HG03354 (cell line): ENCODE data around the gene PRDM5.

Experiments
- ATAC-seq: cut with Tn5 transposase; IDR thresholded peaks from one replicate; pipeline ENCODE4 v1.9.1; 2021; ENCODE audit warnings: mild to moderate bottlenecking; ENCODE audit not compliant: unreplicated experiment, poor library complexity, severe bottlenecking

Gene PRDM5

DNA sequence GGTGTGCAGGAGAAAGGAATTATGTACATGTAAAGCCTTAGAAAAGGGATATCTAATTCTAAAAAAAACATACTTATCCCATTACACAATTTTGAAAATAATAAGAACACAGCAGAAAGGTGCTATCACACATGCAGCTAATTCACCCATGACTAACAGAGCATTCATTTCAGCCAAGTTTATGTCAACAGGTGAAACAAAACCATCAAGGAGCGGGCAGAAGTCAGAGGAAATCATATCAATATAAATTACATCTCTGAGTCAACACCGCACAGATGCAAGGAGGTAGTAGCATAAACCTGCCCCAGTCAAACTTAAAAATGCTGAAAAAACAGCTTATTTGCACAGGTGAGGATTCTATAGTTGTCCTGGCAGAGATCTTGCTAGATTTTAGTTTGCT lies 197.9 kb downstream of the PRDM5 start:
- ATAC-seq, result no peak

DNA sequence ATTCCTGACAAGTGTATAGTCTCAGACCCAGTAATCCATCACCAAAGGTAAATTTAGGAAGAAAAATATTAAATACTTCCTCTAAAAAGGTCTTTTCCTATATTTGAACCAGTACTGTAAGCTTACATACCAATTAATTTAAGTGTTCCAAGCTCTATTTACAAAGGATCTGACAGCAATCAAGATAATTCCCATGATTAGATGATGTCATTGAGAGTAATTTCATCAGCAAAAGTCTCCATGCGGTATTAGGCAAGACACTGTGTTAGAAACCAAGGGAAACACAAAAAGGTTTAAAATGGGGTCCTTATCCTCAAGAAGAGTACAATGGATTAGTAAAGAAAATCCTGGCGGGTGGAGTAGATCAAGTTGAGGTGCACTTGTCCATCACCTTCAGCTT lies 198.5 kb downstream of the PRDM5 start:
- ATAC-seq, result no peak

DNA sequence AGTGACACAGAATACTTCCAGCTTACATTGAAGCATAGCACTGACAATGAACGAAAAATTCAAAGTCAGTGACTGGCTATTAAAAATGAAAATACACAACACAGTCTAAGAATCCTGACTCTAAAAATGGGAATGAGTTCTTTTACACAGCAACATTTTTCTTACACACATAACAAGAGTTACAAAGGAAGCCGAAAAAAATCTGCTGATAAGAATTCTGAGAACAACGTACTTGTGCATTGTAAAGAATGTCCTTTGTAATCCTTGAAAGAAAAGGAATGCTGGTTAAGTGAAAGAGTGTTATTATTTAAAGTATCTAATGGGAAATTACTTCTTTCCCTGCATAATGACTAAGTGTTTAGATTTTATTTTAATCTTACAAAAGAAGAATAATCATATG lies 199.4 kb downstream of the PRDM5 start:
- ATAC-seq, result no peak

DNA sequence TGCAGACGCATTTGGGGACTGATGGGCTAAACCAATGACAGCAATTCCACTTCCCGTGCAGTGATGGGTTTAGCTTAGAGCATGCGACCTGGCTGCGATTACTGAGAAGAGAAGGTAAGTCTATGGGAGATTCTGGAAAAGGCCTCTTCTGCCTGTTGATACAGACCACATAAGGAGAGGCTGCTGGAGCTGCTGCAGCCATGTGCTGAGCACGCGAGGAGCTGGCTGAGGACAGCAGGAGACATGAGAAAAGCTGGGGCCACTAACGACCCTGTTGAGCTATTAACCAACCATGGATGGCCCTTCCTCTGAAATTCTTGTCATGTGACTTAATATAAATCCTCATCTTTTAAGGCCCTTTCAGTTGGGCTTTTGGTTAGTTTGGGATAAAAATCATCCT lies 199.9 kb downstream of the PRDM5 start:
- ATAC-seq, result no peak

DNA sequence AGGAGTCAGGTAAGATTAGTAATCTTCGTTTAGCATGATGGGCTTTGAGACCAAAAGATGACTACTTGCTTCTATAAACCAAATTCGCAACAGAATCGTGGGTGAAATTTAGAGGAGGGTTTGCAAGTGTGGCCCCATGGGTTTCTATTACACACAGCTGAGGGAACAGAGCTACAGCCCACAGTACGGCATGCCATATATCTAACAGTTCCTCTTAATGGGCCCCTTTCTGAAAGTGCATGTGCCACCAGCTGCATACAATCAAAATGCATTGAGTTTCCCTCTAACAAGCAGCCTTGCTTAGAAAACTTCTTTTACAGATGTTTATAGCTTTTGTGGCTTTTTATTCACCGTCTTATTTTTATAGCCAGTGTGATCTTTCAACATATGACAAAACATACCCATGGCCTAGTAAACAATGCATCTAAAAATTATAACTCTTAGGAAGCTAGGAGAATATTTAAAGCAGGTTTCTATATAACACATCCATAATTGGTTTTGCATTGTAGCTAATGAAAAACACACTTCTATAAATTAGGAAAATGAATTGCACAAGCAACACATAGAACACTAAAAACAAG lies 202.1 kb downstream of the PRDM5 start:
- no peak for ATAC-seq

DNA sequence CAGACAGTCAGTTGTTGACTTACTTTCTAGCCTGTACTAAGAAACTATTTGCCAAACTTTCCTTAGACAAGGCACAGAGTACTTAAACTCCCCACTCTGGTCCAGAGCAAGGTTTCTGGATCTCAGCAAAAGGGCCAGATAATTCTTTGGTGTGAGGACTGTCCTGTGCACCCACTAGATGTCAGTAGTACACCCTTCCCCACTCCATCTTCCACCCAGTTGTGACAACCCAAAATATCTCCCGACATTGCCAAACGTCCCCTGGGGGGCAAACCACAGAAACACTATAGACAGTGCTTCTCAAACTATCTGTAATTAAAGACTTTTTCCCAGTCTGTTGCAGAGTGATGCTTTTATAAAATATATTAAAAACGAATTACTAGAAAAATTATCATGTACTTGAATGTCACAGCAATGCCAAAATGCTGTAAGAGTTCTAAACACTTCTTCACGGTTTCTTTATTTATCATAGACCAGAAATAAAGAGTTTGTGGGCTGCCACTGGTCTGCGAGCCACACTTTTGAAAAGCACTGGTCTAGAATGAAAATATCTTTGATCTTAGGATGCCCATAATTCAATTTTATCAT lies 203.5 kb downstream of the PRDM5 start:
- ATAC-seq, result peak; percentile 79

DNA sequence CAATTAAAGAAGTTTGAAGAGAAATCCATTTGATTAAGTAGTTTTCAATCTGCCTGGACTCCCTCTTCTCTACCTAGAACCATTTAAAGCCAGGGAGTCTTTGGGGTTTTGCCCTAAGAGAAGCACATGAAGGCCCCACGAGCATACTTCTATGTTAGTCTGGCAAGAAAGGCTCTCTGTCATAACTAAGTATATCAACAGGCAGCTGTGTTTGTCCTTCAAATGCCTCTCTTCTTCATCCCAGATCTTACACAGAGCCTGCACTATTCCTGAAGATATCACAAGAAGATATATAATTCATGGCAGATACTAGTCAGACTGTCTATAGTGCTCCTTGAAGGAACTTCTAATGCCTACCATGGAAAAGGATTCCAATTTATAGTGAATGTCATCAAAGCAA lies 206.2 kb downstream of the PRDM5 start:
- ATAC-seq, result no peak

DNA sequence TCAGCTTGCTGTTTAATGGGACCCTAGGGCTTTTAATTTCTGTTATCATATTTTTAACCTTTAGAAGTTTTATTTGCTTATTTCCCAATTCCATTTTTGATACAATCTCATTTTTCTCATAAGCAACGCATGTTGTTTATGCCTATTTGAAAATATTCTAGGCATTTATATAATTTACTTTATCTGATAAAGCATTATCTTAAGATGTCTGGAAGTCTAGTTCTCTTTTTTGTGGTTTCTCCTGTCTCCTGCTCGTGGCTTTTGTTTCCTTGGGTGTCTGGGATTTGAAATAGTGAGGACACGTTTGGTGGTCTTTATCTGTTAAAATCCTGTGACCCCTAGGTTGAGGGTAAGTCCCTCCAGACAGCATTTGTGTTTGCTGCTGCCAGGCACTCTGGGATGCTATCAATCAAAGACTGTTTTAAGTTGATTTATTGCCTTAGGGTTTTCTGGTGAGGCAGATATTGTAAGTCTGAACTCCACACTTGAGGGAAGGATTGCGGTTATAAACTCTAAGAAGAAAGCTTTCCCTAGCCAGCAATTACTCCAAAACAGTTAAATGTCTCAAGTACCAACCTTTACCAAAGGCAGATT lies 208.0 kb downstream of the PRDM5 start:
- ATAC-seq, result no peak

DNA sequence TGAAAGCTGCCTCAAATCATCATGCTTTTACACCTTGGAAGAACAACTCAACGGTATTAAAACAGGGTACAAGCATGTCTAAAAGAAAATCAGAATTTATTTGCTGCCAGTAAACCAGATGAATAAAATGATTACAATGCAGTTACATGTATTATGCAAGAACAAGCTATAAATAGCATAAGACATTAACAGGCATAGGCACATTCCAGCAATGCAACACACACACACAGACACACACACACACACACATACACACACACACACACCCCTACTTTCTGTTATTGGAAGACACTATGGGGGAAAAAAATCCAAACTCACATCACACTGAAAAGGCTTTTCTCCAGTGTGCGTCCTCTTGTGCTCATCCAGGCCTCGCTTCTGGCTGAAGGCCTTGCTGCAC lies 212.5 kb downstream of the PRDM5 start:
- no peak for ATAC-seq

DNA sequence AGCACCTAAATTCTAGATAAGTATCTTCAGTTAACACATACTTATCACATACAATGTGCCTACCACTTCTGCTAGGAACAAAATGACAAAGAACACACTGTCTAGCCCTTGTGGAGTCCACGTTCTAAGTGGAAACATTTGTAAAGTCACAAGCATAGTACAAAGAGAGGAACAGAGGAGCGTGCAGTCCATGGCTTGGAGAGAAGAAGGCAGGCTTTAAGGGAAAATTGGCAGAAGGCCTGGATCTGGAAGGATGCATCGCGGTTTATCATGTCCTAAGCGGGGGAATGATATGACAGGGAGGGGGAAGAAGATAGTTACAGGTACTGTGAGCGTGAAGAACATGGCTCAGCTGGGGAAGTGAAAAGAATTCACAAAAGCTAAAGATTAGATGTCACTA lies 218.0 kb downstream of the PRDM5 start:
- no peak for ATAC-seq

DNA sequence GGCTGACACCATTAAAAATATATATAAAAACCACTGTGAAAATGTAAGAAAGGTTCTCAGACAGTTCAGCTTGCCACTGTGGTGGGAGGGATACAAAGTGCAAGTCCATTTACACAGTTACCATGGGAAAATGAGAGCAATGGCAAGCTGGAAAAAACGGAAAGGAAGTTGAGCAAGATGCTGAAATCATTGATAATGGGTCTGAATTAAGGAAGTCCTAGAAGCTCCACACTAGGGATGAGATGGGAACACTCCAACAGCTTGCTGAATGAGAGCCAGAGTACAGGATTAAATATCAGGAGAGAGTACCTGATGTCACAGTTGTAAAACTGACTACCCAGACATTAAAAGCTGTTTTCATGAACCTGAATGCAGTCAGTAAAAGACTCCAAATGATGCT lies 218.6 kb downstream of the PRDM5 start:
- ATAC-seq, result no peak

DNA sequence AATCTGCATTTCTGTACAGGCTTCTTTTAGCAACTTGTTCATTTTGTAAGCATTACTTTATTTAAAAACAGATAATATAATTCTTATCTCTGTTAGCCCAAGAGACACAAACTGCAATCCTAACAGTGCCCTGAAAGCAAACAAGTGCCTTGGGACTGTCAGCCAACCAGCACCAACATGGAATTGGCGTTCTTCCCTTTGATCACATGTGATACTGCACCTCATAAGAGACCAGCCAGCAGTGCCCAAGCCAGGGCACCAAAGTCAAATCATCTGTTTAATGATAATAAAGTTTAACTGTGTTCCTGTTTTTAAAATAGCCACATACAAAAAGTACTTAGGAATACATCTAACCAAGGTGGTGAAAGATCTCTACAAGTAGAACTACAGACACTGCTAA lies 223.2 kb downstream of the PRDM5 start:
- ATAC-seq, result no peak

DNA sequence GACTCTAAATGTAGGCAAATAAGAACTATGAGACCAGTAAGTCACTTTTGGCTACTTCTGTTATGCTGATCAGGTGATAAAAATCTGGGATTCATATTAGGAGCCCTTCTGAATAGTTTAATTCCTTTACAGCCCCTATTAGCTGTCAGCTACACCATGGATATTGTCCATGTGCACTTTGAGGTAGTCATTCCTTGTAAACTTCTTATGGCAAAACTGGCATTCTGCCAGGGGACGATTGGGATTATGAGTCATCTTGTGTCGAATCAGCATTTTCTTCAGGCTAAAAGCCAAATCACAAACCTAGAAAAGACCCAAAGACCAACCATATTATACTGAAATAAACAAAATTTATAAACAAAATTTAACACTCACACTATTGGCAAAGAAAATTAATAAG lies 227.6 kb downstream of the PRDM5 start:
- ATAC-seq, result no peak

DNA sequence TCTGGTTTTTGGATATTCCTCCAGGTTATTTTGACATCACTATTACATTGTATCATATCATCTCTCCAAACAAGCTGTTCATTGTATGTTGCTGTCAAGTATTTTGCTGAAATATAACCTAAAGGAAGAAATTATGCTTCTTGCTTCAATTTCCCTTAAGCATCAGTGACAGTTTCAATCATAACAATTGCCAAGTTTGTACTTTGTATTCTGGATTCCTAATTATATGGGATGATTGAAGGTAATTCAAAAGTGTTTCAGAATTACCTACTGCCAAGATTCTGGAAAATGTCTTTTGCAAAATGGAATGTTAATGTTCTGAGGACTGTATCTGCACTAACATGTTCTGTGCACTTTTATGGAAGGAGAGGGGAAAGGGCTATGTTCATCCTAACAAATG lies 228.7 kb downstream of the PRDM5 start:
- no peak for ATAC-seq

DNA sequence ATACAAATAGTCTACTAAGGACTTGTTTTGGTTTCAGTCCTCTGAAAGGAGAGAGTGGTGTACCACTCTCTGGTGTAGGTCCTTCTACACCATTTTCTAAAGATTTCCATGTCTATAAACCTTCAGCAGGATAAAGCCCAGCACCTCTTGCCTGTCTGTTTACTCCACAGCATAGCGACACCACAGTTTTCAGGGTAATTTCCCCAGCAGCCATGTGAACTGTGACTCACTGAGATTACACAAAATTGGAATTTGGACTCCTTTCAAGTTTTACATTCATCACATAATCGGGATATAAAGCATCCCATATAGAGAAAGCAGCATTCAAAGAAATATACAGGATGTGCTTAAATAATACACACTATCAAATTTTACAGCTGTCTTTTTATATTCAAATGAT lies 229.6 kb downstream of the PRDM5 start:
- no peak for ATAC-seq

DNA sequence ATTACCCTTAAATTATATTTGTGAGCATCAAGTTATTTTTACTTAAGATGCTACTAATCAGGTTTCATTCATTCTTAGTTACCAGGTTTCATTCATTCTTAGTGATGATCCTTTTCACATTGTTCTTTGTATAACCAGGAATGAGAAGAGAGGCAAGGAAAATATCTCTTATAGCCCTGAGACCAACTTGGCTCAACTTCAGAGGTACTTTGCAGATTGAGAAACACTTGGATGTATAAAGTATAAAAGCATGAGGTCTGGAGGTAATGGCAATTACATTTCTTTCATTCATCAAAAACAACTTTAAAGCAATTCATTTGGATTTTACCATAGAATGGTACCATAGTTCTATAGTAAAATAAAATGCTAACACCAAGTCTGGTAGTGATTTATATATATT lies 231.0 kb downstream of the PRDM5 start:
- no peak for ATAC-seq

DNA sequence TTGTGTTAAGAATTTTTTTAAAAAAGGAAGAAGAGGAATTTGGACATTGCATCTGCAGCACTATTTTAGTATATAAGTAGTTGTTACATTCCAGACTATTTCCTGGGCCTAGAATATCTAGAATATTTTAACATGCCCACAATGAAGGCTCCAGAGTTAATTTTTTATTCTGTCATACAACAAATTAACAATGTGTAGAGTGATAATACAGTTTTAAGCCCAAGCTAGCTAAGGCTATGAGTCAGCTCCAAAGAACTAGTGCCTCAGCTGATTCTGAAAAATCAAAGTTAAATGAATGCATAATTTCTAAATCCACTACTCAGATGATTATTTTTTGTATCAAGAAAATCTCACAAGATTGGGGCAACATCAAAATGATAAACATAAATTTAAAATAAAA lies 231.4 kb downstream of the PRDM5 start:
- ATAC-seq, result no peak

DNA sequence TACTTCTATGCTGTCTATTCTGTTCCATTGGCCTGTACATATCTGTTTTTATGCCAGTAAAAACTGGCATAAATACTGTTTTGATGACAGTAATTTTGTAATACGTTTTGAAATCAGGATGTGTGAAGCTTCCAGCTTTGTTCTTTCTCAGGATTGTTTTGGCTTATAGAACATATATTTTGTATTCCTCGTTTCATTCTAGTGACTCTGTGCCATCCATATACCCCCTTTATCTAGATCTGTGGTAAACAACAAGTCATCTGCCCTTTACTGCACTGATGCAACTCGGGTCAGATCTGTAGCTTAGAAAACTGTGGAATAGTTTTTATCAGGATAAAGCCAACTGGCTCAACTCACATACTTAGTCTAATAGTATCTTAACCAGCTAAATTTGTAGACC lies 233.7 kb downstream of the PRDM5 start:
- no peak for ATAC-seq

DNA sequence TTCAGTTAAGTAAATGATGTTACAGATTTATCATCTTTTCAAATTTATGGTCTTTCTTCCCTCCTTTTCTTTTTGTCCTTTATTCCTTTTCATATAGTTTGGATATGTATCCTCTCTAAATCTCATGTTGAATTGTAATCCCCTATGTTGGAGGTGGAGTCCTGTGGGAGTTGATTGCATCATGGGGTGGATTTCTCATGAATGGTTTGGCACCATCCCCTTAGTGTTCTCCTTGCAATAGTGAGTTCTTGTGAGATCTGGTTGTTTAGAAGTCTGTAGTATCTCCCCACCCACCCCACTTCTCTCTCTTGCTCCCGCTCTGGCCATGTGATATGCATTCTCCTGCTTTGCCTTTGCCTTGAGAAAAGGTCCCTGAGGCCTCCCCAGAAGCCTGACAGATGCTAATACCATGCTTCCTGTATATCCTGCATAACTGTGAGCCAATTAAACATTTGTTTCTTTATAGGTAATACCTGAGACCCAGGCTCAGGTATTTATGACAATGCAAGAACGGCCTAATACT lies 236.7 kb downstream of the PRDM5 start:
- no peak for ATAC-seq

DNA sequence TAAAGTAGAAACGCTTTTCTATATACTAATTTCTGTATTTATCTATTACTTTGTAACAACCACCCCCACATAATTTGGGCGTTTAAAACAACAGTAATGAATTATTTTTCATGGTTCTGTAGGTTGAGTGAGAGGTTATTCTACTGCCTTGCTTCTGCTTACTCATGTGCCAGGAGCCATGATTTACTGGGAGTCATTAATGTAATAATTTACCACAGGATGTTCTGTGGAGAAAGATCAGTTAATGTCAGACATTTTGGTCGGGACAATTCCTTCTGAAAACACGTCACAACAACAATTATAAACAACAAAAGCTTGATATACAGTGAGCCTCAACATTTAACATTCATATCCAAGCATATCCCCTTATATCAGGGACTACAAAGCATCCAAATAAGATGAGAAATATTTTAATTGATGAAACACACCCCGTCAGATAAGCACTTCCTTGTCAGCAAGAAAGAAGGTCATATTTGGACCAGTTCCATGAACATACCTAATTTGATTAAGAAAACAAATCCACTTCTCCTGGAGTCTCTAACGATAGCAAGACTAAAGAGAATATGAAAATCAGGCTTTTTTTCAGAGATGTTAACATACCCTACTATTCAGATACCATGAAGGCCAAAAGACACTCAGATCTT lies 238.5 kb downstream of the PRDM5 start:
- no peak for ATAC-seq

DNA sequence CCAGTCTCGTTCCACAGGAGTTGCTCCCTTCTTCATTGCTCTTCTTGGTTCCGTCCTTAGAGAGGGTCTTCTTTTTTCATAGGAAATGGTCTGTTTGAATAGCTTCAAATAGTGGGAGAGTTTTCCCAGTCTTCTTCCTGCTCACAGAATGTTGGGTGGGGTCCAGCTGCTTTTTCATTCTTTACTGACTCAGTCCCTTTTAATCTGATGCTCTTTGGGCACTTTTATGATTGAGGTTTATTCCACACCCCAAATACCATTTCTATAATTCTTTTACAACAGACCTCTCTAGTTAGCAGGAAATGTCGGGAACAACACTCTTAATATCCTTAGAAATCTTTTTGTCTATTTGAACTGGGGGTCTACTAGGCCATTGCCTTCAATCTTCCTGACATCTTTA lies 239.5 kb downstream of the PRDM5 start:
- no peak for ATAC-seq
